Neuronal stem cell (in vitro differentiated cells): ENCODE data around the gene CNN2.

Source experiments
- DNase-seq: peaks from one replicate; pipeline ENCODE4 v3.0.0-alpha.2; 2013; ENCODE audit warnings: low spot score
- H2AFZ ChIP-seq: one replicate; pipeline ENCODE4 v1.6.1; 2013; ENCODE audit warnings: mild to moderate bottlenecking, low read length, inconsistent platforms
- H2AK5ac ChIP-seq: 2 replicates; pipeline ENCODE4 v1.6.1; 2013; ENCODE audit warnings: low read depth, mild to moderate bottlenecking, inconsistent platforms, low read length, moderate library complexity, mixed read lengths
- H2BK120ac ChIP-seq: 2 replicates; pipeline ENCODE4 v1.6.1; 2013; ENCODE audit warnings: low read depth, mild to moderate bottlenecking, inconsistent platforms, low read length, moderate library complexity, mixed read lengths
- H2BK12ac ChIP-seq: one replicate; pipeline ENCODE4 v1.6.1; 2013; ENCODE audit warnings: low read length, inconsistent platforms
- H2BK15ac ChIP-seq: 2 replicates; pipeline ENCODE4 v1.6.1; 2013; ENCODE audit warnings: mild to moderate bottlenecking, low read length, inconsistent platforms, mixed read lengths
- H2BK5ac ChIP-seq: one replicate; pipeline ENCODE4 v1.6.1; 2013; ENCODE audit warnings: inconsistent platforms, mild to moderate bottlenecking, low read length, moderate library complexity
- H3K14ac ChIP-seq: one replicate; pipeline ENCODE4 v1.6.1; 2013; ENCODE audit warnings: low read length, inconsistent platforms
- H3K18ac ChIP-seq: 2 replicates; pipeline ENCODE4 v1.6.1; 2013; ENCODE audit warnings: low read length, inconsistent platforms
- H3K23ac ChIP-seq: 2 replicates; pipeline ENCODE4 v1.6.1; 2013; ENCODE audit warnings: low read depth, mild to moderate bottlenecking, mixed read lengths, low read length, inconsistent platforms; ENCODE audit not compliant: poor library complexity
- H3K27ac ChIP-seq: replicated peaks from 3 replicates; pipeline ENCODE4 v1.5.1; 2013; ENCODE audit warnings: low read length, inconsistent platforms
- H3K27me3 ChIP-seq, 3 experiments: 2 replicates each; pipeline ENCODE4 v1.6.1; 2013; ENCODE audit warnings: low read length in 3 of 3, mild to moderate bottlenecking in 2 of 3, inconsistent platforms in 1 of 3, low read depth in 1 of 3, mixed read lengths in 1 of 3, moderate library complexity in 1 of 3; ENCODE audit not compliant: control insufficient read depth in 3 of 3, insufficient read depth in 3 of 3
- H3K36me3 ChIP-seq, 2 donors: replicated peaks in 1 of 2; 2 replicates each; pipeline ENCODE4 v1.6.1; 2013; ENCODE audit warnings: low read length in 2 of 2; ENCODE audit not compliant: control insufficient read depth in 2 of 2, insufficient read depth in 2 of 2
- H3K4ac ChIP-seq: 2 replicates; pipeline ENCODE4 v1.6.1; 2013; ENCODE audit warnings: inconsistent platforms, mild to moderate bottlenecking, low read length, moderate library complexity
- H3K4me1 ChIP-seq, 2 donors: 1 replicate in 1 of 2; 2 replicates in 1 of 2; pipeline ENCODE4 v1.6.1; 2013; ENCODE audit warnings: low read length in 2 of 2, low read depth in 1 of 2; ENCODE audit not compliant: control insufficient read depth in 2 of 2, insufficient read depth in 1 of 2
- H3K4me2 ChIP-seq: one replicate; pipeline ENCODE4 v1.6.1; 2013; ENCODE audit warnings: mild to moderate bottlenecking, low read length, inconsistent platforms; ENCODE audit not compliant: insufficient read depth, poor library complexity, severe bottlenecking
- H3K4me3 ChIP-seq, 2 donors: 2 replicates each; pipeline ENCODE4 v1.5.1; 2013; ENCODE audit warnings: low read length in 2 of 2, mild to moderate bottlenecking in 2 of 2, inconsistent platforms in 1 of 2, moderate library complexity in 1 of 2
- H3K79me1 ChIP-seq: one replicate; pipeline ENCODE4 v1.6.1; 2013; ENCODE audit warnings: low read depth, mild to moderate bottlenecking, inconsistent platforms, low read length, moderate library complexity
- H3K9ac ChIP-seq: one replicate; pipeline ENCODE4 v1.6.1; 2013; ENCODE audit warnings: mild to moderate bottlenecking, low read depth, low read length, inconsistent platforms; ENCODE audit not compliant: poor library complexity
- H3K9me3 ChIP-seq, 2 donors: replicated peaks in 1 of 2; 2 replicates each; pipeline versions ENCODE3 to v1.6.1; 2013; ENCODE audit warnings: low read length in 2 of 2, mild to moderate bottlenecking in 2 of 2, inconsistent platforms in 1 of 2, low read depth in 1 of 2, mixed read lengths in 1 of 2, moderate library complexity in 1 of 2; ENCODE audit not compliant: control insufficient read depth in 2 of 2, insufficient read depth in 1 of 2
- H4K8ac ChIP-seq: one replicate; pipeline ENCODE4 v1.6.1; 2013; ENCODE audit warnings: low read depth, mild to moderate bottlenecking, inconsistent platforms, low read length, moderate library complexity
- H4K91ac ChIP-seq: one replicate; pipeline ENCODE4 v1.6.1; 2013; ENCODE audit warnings: low read length, low read depth, mild to moderate bottlenecking, inconsistent platforms; ENCODE audit not compliant: poor library complexity
- WGBS, 2 donors: extraction: QIAGEN DNeasy Blood & Tissue Kit; methylation state at CpG; one replicate each; pipeline ENCODE4 v1.1.7; 2013; ENCODE audit warnings: missing lambda C conversion rate in 2 of 2, mixed read lengths in 1 of 2; ENCODE audit not compliant: insufficient read length in 2 of 2, insufficient replicate concordance in 1 of 2; ENCODE audit errors: extremely low coverage in 2 of 2; 5-methylcytosine and 5-hydroxymethylcytosine counted together

Gene CNN2

GRCh38 chr19:1054102-1055027 lies 28.0 kb downstream of the CNN2 start:
- WGBS, 2 donors, result no CpG with 5 or more reads among the region's 28 CpGs
- no peak overlapping the region for H2BK120ac ChIP-seq
- no peak overlapping the region for H3K4ac ChIP-seq
- peaks cover 0 to 4% of the 10 kb centered on the region in 2 donors for H3K36me3 ChIP-seq
- H2BK15ac ChIP-seq, result no peak overlapping the region
- no peak for DNase-seq
- no peak overlapping the region for H4K91ac ChIP-seq
- H3K9me3 ChIP-seq, result peaks cover 0 to 36% of the 10 kb centered on the region in 2 donors
- no peak overlapping the region for H3K9ac ChIP-seq
- peak overlapping the region; percentile 22 for H3K18ac ChIP-seq
- no peak overlapping the region for H3K14ac ChIP-seq
- no peak overlapping the region for H2AK5ac ChIP-seq
- no peaks in the 10 kb centered on the region for H3K79me1 ChIP-seq
- no peak overlapping the region for H3K23ac ChIP-seq
- H3K27ac ChIP-seq, result no peak overlapping the region
- no peaks in the 10 kb centered on the region for H3K27me3 ChIP-seq
- H2BK12ac ChIP-seq, result no peak overlapping the region
- H4K8ac ChIP-seq, result no peak overlapping the region
- no peak overlapping the region for H2BK5ac ChIP-seq
- no peaks in the 10 kb centered on the region for H3K4me1 ChIP-seq
- H3K4me3 ChIP-seq, result no peak overlapping the region
- no peak overlapping the region for H3K4me2 ChIP-seq
- H2AFZ ChIP-seq, result no peak overlapping the region

DNA sequence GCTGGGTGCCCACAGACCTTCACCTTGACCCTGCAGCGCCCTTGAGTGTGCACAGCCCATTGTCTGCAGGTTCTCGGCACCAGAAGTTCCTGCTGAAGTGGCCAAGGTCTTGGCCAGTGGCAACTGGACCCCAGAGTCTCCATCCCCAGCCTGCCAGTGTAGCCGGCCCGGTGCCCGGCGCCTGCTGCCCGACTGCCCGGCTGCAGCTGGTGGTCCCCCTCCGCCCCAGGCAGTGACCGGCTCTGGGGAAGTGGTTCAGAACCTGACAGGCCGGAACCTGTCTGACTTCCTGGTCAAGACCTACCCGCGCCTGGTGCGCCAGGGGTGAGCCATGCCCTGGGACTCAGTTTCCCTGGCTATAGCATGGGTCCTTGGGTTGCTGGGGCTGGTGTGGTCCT lies 28.6 kb downstream of the CNN2 start:
- H3K23ac ChIP-seq, result no peak overlapping the region
- H2BK120ac ChIP-seq, result no peak overlapping the region
- no peak overlapping the region for H2BK5ac ChIP-seq
- WGBS, 2 donors, result no CpG with 5 or more reads among the region's 14 CpGs
- H3K4ac ChIP-seq, result no peak overlapping the region
- peaks cover 0 to 36% of the 10 kb centered on the region in 2 donors for H3K9me3 ChIP-seq
- H2BK15ac ChIP-seq, result no peak overlapping the region
- no peaks in the 10 kb centered on the region for H3K4me1 ChIP-seq
- no peak overlapping the region for H3K4me2 ChIP-seq
- peak overlapping the region; percentile 46 for H2AK5ac ChIP-seq
- no peak overlapping the region for H3K27ac ChIP-seq
- H3K4me3 ChIP-seq, result no peak overlapping the region
- H2BK12ac ChIP-seq, result no peak overlapping the region
- no peak overlapping the region for H4K8ac ChIP-seq
- H3K27me3 ChIP-seq, result no peaks in the 10 kb centered on the region
- H2AFZ ChIP-seq, result no peak overlapping the region
- peaks cover 0 to 4% of the 10 kb centered on the region in 2 donors for H3K36me3 ChIP-seq
- peak overlapping the region; percentile 38 for H3K14ac ChIP-seq
- no peak overlapping the region for H4K91ac ChIP-seq
- peak overlapping the region; percentile 22 for H3K18ac ChIP-seq
- no peak overlapping the region for H3K9ac ChIP-seq
- H3K79me1 ChIP-seq, result no peaks in the 10 kb centered on the region
- DNase-seq, result no peak

GRCh38 chr19:1055886-1056620 lies 29.6 kb downstream of the CNN2 start:
- no peak for DNase-seq
- H2AK5ac ChIP-seq, result no peak overlapping the region
- H2AFZ ChIP-seq, result no peak overlapping the region
- H2BK12ac ChIP-seq, result no peak overlapping the region
- no peaks in the 10 kb centered on the region for H3K4me1 ChIP-seq
- no peak overlapping the region for H3K18ac ChIP-seq
- H3K4ac ChIP-seq, result no peak overlapping the region
- no CpG with 5 or more reads among the region's 20 CpGs for WGBS, 2 donors
- no peak overlapping the region for H4K91ac ChIP-seq
- H4K8ac ChIP-seq, result no peak overlapping the region
- no peak overlapping the region for H2BK5ac ChIP-seq
- no peak overlapping the region for H3K4me3 ChIP-seq
- H3K36me3 ChIP-seq, result peaks cover 0 to 4% of the 10 kb centered on the region in 2 donors
- no peak overlapping the region for H2BK120ac ChIP-seq
- no peak overlapping the region for H2BK15ac ChIP-seq
- H3K4me2 ChIP-seq, result no peak overlapping the region
- H3K14ac ChIP-seq, result no peak overlapping the region
- H3K9ac ChIP-seq, result no peak overlapping the region
- H3K23ac ChIP-seq, result peak overlapping the region; percentile 83
- H3K9me3 ChIP-seq, result peaks cover 0 to 34% of the 10 kb centered on the region in 2 donors
- H3K79me1 ChIP-seq, result no peaks in the 10 kb centered on the region
- H3K27ac ChIP-seq, result no peak overlapping the region
- no peaks in the 10 kb centered on the region for H3K27me3 ChIP-seq
